NOMO-1 (cell line): Measurements from ENCODE around the gene TRPC4.

ENCODE experiments used
- DNase-seq, 2 experiments: peaks; one replicate each; lab custom pipeline; 2025; ENCODE audit not compliant: unreplicated experiment in 2 of 2; lab: John Stamatoyannopoulos, UW

Gene TRPC4

GRCh38 chr13:37735293-37735692, 134.3 kb downstream of the TRPC4 start:
- no peak for DNase-seq

- DNase-seq = no peak
Measured at GRCh38 chr13:37729876-37730275, 139.7 kb downstream of the TRPC4 start.

- no peak for DNase-seq
Measured at GRCh38 chr13:37716420-37717195, 153.0 kb downstream of the TRPC4 start.

- no peak for DNase-seq
Measured at GRCh38 chr13:37715606-37716015, 154.0 kb downstream of the TRPC4 start.

DNA sequence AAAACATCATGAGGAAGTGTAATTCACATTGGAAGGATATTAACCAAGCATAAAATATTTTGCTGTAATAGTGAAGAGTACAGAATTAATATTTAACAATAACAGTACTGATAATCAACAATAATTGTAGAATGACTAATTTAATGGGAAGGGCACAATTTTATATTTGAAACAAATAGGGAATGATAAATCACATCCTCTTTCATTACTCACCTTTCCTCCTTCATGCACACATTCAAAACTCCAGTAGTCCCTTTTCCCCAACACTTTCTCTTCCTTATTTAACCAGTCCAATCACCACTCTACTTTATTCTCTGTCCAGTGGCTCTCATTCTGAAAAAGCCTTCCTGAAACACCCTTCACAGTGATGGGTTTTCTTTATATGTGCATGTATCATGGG, 160.3 kb downstream of the TRPC4 start:
- no peak for DNase-seq

DNA sequence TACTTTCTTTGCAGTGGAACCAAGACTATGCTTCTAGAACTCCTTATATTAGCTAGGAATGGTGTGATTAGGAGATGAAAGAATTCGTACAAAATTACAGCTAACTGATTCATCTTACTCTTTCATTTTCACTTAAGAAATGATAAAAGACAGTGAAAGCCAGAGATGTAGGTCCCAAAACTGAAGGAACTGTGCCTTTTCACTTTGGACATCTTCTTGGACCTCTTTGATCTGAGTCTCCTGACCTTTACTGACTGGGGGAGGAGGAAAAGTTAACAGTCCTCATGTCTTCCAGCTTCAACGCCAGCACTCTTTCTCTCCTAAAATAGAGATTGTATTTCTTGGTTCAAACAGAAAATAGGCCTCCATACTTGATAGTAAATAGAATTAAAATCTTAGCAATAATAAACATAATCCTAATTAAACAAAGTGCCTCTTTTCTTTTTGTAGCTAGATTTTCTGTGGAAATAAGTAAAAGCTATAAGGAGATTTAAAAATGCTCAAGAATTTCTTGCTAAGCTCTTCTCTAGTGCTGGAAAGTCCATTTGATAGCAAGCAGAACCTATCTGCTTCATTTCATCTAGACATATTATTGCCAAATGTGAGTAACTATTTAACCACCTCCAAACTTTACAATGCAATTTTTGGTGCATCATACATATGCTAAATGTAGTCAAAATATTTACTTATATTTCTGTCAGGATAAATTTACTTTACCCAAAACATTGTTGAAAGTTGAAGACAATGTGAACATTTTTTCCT, 161.7 kb downstream of the TRPC4 start:
- DNase-seq = no peak

GRCh38 chr13:37706041-37706440, 163.5 kb downstream of the TRPC4 start:
- no peak for DNase-seq

- no peak for DNase-seq
Measured at GRCh38 chr13:37701972-37702371, 167.6 kb downstream of the TRPC4 start.

GRCh38 chr13:37701306-37701705, 168.3 kb downstream of the TRPC4 start:
- no peak for DNase-seq

DNA sequence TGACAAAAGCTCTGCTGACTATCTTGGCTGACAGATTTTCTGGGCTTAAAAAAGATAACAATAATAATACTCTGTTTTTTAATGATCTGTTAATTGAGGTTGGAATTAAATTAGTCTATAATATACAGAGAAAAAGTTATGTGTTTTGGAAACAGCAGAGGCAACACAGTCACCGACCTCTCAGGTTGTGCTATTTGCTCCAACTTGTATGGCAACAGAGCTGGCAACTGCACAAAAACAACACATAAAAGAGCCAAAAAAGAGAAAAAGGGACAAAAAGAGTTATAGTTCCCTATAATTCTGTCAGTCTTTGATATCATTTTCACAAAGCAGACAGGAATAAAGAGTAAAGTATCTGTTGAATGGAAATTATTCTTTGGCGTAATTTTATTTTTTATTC, 168.7 kb downstream of the TRPC4 start:
- DNase-seq = no peak

DNA sequence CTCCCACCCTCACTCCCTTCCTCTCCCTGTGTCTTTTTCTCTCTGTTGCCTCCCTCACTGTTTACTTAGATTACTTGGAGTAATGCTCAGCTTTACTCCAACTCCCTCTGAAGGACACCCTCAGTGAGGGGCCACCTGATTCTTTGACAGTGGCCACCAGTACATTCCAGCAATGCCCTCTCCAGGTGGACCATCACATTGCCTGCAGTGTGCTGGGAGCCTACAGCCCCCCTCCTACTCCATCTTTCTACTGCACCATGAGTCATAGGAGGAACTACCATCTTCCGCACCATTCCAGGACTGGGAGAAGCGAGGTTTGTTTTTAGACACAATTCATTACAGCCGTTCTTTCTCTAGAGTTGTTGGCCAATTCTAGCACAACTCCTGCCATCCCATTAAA, 174.4 kb downstream of the TRPC4 start:
- no peak for DNase-seq

DNA sequence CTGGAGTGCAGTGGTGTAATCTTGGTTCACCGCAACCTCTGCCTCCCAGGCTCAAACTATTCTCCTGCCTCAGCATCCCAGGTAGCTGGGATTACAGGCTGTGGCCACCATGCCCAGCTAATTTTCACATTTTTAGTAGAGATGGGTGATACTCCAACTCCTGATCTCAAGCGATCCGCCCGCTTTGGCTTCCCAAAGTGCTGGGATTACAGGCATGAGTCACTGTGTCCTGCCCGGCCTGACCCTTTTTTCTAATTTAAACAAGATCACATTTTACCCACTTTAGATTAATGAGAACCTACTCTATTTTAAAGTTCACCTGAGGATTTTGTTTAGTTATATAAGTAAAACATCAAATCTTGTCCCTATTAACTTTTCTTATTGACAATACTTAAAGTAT, 179.2 kb downstream of the TRPC4 start:
- no peak for DNase-seq

DNA sequence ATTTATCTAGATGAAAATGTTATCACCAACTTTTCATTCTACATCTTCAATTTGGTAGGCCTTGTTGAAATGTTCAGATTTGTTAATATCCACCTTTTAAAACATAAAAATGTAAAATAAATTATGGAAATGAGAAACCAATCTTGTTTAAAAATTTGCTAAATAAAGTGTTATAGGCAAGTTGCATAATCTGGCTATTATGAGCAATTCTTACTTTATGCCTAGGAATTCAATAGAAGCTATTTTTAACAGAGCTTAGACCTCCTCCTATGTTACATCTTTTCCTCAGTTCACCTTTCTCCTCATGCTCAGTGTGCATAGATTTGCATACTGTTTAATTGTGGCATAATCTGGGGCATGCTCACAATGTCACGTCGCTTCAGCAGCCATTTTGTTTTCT, 183.1 kb downstream of the TRPC4 start:
- no peak for DNase-seq

GRCh38 chr13:37685206-37685605, 184.4 kb downstream of the TRPC4 start:
- DNase-seq = no peak

DNA sequence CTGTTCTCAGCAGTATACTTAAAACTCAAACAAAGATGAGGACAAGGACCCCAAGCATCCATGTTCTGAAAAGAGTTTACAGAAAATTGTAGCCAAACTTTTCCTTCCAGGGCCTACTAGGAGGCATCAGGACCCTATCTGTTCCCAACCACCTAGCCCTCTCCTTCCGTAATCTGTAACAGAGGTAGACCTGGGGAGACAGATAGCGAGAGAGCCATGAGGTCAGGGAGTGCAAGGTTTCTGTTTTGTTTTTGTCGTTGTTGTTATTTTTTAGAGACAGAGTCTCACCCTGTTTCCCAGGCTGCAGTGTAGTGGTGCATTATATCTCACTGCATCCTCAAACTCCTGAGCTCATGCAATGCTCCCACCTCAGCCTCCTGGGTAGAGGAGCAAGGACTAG, 187.1 kb downstream of the TRPC4 start:
- no peak for DNase-seq

- no peak for DNase-seq
Measured at GRCh38 chr13:37681281-37682032, 188.1 kb downstream of the TRPC4 start.

DNA sequence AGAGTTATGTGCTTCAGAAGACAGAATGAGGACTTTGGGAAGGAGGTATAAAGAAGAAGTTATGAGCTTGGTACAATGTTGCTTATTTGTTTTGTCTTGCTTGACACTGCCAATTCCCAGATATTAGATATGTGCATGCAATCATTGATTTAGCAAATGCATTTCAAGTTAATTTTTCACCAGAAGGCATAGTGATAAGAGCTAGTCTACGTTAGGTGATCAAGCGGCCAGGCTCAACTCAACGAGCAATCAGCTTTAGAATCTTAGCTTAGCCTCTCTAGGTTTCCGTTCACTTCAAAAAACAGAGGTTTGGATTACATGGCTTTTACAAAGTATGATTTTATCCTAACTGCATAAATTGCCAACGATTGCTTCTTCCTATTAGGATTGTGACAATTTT, 189.4 kb downstream of the TRPC4 start:
- no peak for DNase-seq

DNA sequence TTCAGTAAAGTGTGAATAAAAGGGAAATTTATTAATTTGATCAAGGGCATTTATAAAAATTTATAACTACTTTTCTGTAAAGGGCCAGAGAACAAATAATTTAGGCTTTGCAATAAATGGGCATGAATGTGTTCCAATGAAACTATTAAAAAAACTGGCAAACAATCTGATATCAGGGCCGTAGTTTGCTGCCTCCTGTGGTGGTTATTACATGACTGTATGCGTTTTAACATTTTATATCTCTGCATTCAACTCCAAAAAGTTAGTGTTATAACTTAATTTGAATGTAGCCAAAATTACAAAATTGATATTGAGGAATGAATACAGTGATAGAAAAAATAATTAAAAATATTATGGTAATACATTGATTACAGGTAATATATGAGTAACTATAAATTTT, 190.5 kb downstream of the TRPC4 start:
- no peak for DNase-seq

- DNase-seq = no peak
Measured at GRCh38 chr13:37669845-37670244, 199.7 kb downstream of the TRPC4 start.

DNA sequence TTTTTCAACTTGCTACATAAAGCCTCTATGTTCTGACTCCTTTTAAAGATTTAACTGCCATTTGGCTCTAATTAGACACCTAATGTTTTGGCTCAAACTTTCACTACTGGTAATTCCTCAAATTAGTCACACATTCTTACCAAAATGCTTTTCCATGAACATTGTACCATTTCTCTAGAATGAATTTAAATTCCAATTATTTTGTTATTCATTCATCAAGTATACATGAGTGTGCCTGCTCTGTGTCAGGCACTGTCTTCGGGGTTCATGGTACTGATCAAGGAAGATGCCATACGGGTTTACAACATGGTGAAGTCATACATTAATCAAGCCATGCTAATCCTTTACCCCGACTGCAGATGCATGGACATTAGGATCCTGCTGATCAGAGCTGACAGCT, 201.9 kb downstream of the TRPC4 start:
- no peak for DNase-seq

DNA sequence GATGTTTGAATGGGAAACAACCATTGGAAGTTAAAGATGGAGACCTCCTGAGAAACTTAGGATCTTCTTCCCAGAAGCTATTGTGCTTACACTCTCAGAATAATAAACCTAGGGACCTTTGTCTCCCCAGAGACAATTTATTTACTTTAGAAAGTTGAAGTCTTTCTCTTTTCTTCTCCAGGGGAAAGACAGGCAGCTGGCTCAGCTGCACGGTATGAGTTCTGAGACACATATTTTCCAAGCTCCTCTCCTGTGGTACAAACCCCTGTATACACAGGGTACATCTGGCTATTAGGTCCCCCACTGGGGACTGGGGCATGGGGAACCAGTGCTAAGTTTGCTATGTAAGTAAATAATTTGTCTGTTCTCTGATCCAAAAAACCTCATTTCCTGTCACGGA, 203.5 kb downstream of the TRPC4 start:
- DNase-seq = no peak

DNA sequence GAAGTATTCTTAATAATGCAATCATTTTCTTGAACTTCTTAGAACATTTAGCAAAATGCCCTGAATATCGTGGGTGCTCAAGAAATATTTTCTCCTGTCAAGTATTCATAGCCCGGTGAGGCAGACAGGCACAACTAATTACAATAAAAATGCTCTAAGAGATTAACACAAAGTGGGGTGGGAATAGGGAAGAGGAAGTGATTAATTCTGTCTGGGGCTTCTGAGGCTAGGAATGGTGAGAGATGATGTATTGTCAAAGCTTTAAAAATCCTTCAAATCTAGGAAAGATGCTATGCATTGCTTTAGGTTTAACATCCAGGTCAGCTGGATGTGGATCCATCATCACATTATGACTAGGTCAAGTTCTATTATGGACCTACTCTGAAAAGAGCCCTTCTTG, 204.2 kb downstream of the TRPC4 start:
- no peak for DNase-seq
